ENCODE data around the gene FILIP1.
A peak's percentile ranks its signal among the peaks of the same experiment; 100 is the strongest.

Gene FILIP1

DNA sequence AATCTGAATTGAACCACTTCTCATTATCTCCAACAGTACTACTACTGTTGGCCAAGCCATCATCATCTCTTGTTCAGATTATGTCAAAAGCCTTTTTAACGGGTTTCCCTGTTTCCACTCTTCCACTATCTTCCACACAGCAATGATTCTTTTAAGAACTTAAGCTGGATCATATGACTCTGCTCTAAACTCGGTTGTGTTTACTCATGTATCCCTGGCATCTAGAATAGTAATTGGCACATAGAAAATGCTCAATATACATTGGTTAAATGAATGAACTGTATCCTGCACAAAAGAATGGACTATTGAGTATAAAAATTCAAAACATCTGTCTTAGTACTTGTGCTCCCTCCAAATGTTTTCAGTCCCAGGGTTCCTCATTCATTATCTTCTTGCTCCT is 247.2 kb downstream of the FILIP1 start:
- no peak for DNase-seq

DNA sequence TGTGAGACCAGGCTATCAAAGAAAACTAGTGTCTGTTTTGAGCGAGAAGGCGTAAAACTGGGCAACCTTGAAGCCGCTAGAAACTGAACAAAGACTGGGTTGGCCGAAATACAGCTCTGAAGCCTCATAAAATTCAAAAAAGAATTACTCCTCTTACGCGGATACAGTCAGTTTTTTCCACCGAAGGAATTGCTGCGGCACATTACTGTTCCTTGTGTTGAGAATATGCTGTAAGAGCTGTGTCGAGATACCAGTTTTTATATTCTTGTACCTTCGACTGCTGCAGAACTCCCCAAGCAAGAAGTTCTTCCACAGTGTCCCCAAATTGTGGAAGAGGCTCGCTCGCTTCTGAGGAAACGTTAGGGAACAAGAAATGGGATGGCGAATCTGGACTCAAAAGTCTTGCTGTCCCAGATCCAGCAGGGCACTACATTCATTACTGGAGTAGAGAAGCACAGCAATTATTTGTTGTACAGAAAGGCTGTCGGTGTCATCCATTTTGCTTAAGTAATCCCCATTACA is 249.5 kb downstream of the FILIP1 start:
- DNase-seq: no peak

- DNase-seq: peak; percentile 80
These were observed 250.1 kb downstream of the FILIP1 start, which contains the start of gene COX7A2 for GRCh38 chr6:75243333-75244062. Gene COX7A2, minus strand, starts transcription at chr6:75243801. Its CDS starts 67 bp downstream, at chr6:75243734.
